Measurements from ENCODE around the gene LTF. TPM values are rescaled to one million over a fixed set of nuclear protein-coding genes. Genes with fewer than 3 reads are reported as not detected.

The LTF gene
- total RNA-seq, 2 donors from 2014 or later, result 8.8 to 8.9 TPM

GRCh38 chr3:46455231-46456115 is 9.2 kb downstream of the LTF start:
- no peak for TF ChIP-seq POLR2A (IDR thresholded peaks at IDR 0.05)
- Histone ChIP-seq H3K4me3 (no peak overlapping the region), H3K36me3 (replicated peaks in 1 of 2; ENCODE audit: insufficient read depth in 1 of 2, low read depth in 2 of 2) (peaks cover 0 to 2% of the 10 kb centered on the region in 2 donors), H3K9me3 (no peaks in the 10 kb centered on the region), H3K27me3 (no peaks in the 10 kb centered on the region), H3K4me1 (no peaks in the 10 kb centered on the region), H3K27ac (no peak overlapping the region)
- intact Hi-C loops (cut with DNase I), result no loop called here
- ATAC-seq, result no peak
- no peak for DNase-seq
- WGBS, 2 donors, result 78 to 87% methylated on average over 6 to 20 of the region's 21 CpGs

- Histone ChIP-seq H3K4me3 (no peak overlapping the region), H3K36me3 (replicated peaks in 1 of 2; ENCODE audit: insufficient read depth in 1 of 2, low read depth in 2 of 2) (peaks cover 0 to 2% of the 10 kb centered on the region in 2 donors), H3K4me1 (no peaks in the 10 kb centered on the region), H3K27ac (no peak overlapping the region), H3K9me3 (no peaks in the 10 kb centered on the region), H3K27me3 (no peaks in the 10 kb centered on the region)
- WGBS, 2 donors, result 79 to 84% methylated on average over 7 of the region's 7 CpGs
- intact Hi-C loops (cut with DNase I), result no loop called here
- ATAC-seq, result no peak
- no peak for DNase-seq
- TF ChIP-seq CTCF (IDR thresholded peaks at IDR 0.05) (no peak), POLR2A (IDR thresholded peaks at IDR 0.05) (no peak)
Observed at GRCh38 chr3:46454606-46455005, 10.1 kb downstream of the LTF start.

GRCh38 chr3:46454209-46454595 is 10.5 kb downstream of the LTF start:
- Histone ChIP-seq H3K4me3 (no peak overlapping the region), H3K4me1 (no peaks in the 10 kb centered on the region), H3K27me3 (no peaks in the 10 kb centered on the region), H3K36me3 (replicated peaks in 1 of 2; ENCODE audit: insufficient read depth in 1 of 2, low read depth in 2 of 2) (peaks cover 0 to 2% of the 10 kb centered on the region in 2 donors), H3K9me3 (no peaks in the 10 kb centered on the region), H3K27ac (no peak overlapping the region)
- TF ChIP-seq CTCF (IDR thresholded peaks at IDR 0.05) (no peak), POLR2A (IDR thresholded peaks at IDR 0.05) (no peak)
- intact Hi-C loops (cut with DNase I), result no loop called here
- DNase-seq (no peak), ATAC-seq (no peak)
- 50 to 55% methylated on average over 3 of the region's 3 CpGs for WGBS, 2 donors

GRCh38 chr3:46453526-46454208 is 11.0 kb downstream of the LTF start:
- no peaks in the 10 kb centered on the region for H3K4me1 ChIP-seq
- WGBS, 2 donors, result 70 to 85% methylated on average over 6 to 7 of the region's 7 CpGs
- ATAC-seq (no peak), DNase-seq (no peak)
- no peak for TF ChIP-seq POLR2A (IDR thresholded peaks at IDR 0.05)
- no peak for TF ChIP-seq CTCF (IDR thresholded peaks at IDR 0.05)
- H3K9me3 ChIP-seq, result no peaks in the 10 kb centered on the region
- no peak overlapping the region for H3K27ac ChIP-seq
- H3K27me3 ChIP-seq, result no peaks in the 10 kb centered on the region
- intact Hi-C loops (cut with DNase I), result no loop called here
- H3K4me3 ChIP-seq, result no peak overlapping the region
- peaks cover 0 to 2% of the 10 kb centered on the region in 2 donors for H3K36me3 ChIP-seq (replicated peaks in 1 of 2; ENCODE audit: insufficient read depth in 1 of 2, low read depth in 2 of 2)

GRCh38 chr3:46449755-46450552 is 14.8 kb downstream of the LTF start:
- intact Hi-C loops (cut with DNase I), result no loop called here

More at GRCh38 chr3:46449755-46450552, 14.8 kb downstream of the LTF start:
- 68 to 72% methylated on average over 12 to 14 of the region's 14 CpGs for WGBS, 2 donors
- no peaks in the 10 kb centered on the region for H3K9me3 ChIP-seq
- H3K36me3 ChIP-seq (replicated peaks in 1 of 2; ENCODE audit: insufficient read depth in 1 of 2, low read depth in 2 of 2), result peaks cover 0 to 5% of the 10 kb centered on the region in 2 donors
- peak in 2 of 4 donors; percentile 23 to 33 for DNase-seq
- peak; percentile 30 to 50 (median 47) for TF ChIP-seq CTCF (IDR thresholded peaks at IDR 0.05)
- no peak for TF ChIP-seq POLR2A (IDR thresholded peaks at IDR 0.05)
- no peaks in the 10 kb centered on the region for H3K4me1 ChIP-seq
- H3K27ac ChIP-seq, result no peak overlapping the region
- no peak overlapping the region for H3K4me3 ChIP-seq
- no peaks in the 10 kb centered on the region for H3K27me3 ChIP-seq
- no peak for ATAC-seq
